Liver (tissue), 9 donors: ENCODE results near the gene NCOA6. TPM values are rescaled to one million over a fixed set of nuclear protein-coding genes. Genes with fewer than 3 reads are reported as not detected.

Source experiments
- DNase-seq: peaks from one replicate; pipeline ENCODE4 v3.0.0-alpha.2; 2017; ENCODE audit warnings: low spot score
- H3K27ac ChIP-seq, 2 donors: one replicate each; pipeline ENCODE4 v1.7.0; 2013; ENCODE audit warnings: inconsistent platforms in 2 of 2, low read length in 2 of 2, control low read depth in 1 of 2, low read depth in 1 of 2, mild to moderate bottlenecking in 1 of 2
- H3K27me3 ChIP-seq, 4 donors: one replicate each; pipeline versions ENCODE4 v1.6.1 to v1.7.0; 2013; ENCODE audit warnings: low read length in 3 of 4, inconsistent platforms in 1 of 4, mild to moderate bottlenecking in 1 of 4, moderate library complexity in 1 of 4; ENCODE audit not compliant: control insufficient read depth in 4 of 4, insufficient read depth in 4 of 4
- H3K36me3 ChIP-seq, 4 donors: one replicate each; pipeline versions ENCODE4 v1.6.1 to v1.7.0; 2013; ENCODE audit warnings: low read length in 3 of 4, mild to moderate bottlenecking in 3 of 4, low read depth in 1 of 4, moderate library complexity in 1 of 4; ENCODE audit not compliant: control insufficient read depth in 4 of 4, insufficient read depth in 3 of 4
- H3K4me1 ChIP-seq, 4 donors: one replicate each; pipeline versions ENCODE4 v1.6.1 to v1.7.0; 2013; ENCODE audit warnings: low read length in 3 of 4, mild to moderate bottlenecking in 3 of 4, moderate library complexity in 1 of 4; ENCODE audit not compliant: control insufficient read depth in 4 of 4, insufficient read depth in 4 of 4
- H3K4me3 ChIP-seq, 3 donors: one replicate each; pipeline versions ENCODE4 v1.6.1 to v1.7.0; 2013; ENCODE audit warnings: low read length in 3 of 3, control low read depth in 1 of 3, low read depth in 1 of 3, mild to moderate bottlenecking in 1 of 3
- H3K9ac ChIP-seq, 2 donors: one replicate each; pipeline ENCODE4 v1.7.0; 2013; ENCODE audit warnings: low read length in 2 of 2, mild to moderate bottlenecking in 2 of 2, moderate library complexity in 2 of 2, control low read depth in 1 of 2, low read depth in 1 of 2
- H3K9me3 ChIP-seq, 4 donors: one replicate each; pipeline versions ENCODE4 v1.6.1 to v1.7.0; 2013; ENCODE audit warnings: low read length in 3 of 4; ENCODE audit not compliant: control insufficient read depth in 4 of 4
- EGR1 ChIP-seq, 2 donors: IDR thresholded peaks; 2 replicates each; pipeline ENCODE4 v1.6.1; 2016 to 2018; ENCODE audit warnings: antibody characterized with exemption in 2 of 2, low read depth in 2 of 2
- FOXA1 ChIP-seq: IDR thresholded peaks from 2 replicates; pipeline ENCODE4 v1.6.1; 2016; ENCODE audit warnings: antibody characterized with exemption
- FOXA2 ChIP-seq: IDR thresholded peaks from 2 replicates; pipeline ENCODE4 v1.6.1; 2016; ENCODE audit warnings: antibody characterized with exemption
- GABPA ChIP-seq, 2 donors: IDR thresholded peaks in 1 of 2; conservative IDR thresholded peaks in 1 of 2; 2 replicates each; pipeline ENCODE4 v1.6.1; 2016; ENCODE audit warnings: antibody characterized with exemption in 2 of 2, mild to moderate bottlenecking in 1 of 2, moderate library complexity in 1 of 2
- HNF4A ChIP-seq, 2 donors: conservative IDR thresholded peaks; 2 replicates each; pipeline ENCODE4 v1.6.1; 2016; ENCODE audit warnings: antibody characterized with exemption in 2 of 2, mild to moderate bottlenecking in 2 of 2
- HNF4G ChIP-seq: IDR thresholded peaks from 2 replicates; pipeline ENCODE4 v1.6.1; 2016; ENCODE audit warnings: antibody characterized with exemption
- JUND ChIP-seq, 2 donors: IDR thresholded peaks; 2 replicates each; pipeline ENCODE4 v1.6.1; 2016; ENCODE audit warnings: antibody characterized with exemption in 2 of 2
- NR2F2 ChIP-seq: IDR thresholded peaks from 2 replicates; pipeline ENCODE4 v1.6.1; 2016; ENCODE audit warnings: antibody characterized with exemption
- RAD21 ChIP-seq, 2 donors: IDR thresholded peaks; 2 replicates each; pipeline ENCODE4 v1.6.1; 2016; ENCODE audit warnings: antibody characterized with exemption in 2 of 2, mild to moderate bottlenecking in 2 of 2
- RXRA ChIP-seq, 2 donors: IDR thresholded peaks; 2 replicates each; pipeline ENCODE4 v1.6.1; 2017 to 2018; ENCODE audit warnings: antibody characterized with exemption in 2 of 2, mild to moderate bottlenecking in 1 of 2
- SP1 ChIP-seq: IDR thresholded peaks from 2 replicates; pipeline ENCODE4 v1.6.1; 2018; ENCODE audit warnings: antibody characterized with exemption, mild to moderate bottlenecking
- TAF1 ChIP-seq: conservative IDR thresholded peaks from 2 replicates; pipeline ENCODE4 v1.6.1; 2016; ENCODE audit warnings: antibody characterized with exemption, mild to moderate bottlenecking
- YY1 ChIP-seq: IDR thresholded peaks from 2 replicates; pipeline ENCODE4 v1.6.1; 2016; ENCODE audit warnings: antibody characterized with exemption, mild to moderate bottlenecking
- WGBS: extraction: QIAGEN DNeasy Blood & Tissue Kit; methylation state at CpG from one replicate; pipeline ENCODE4 v1.1.7; 2013; 5-methylcytosine and 5-hydroxymethylcytosine counted together
- polyA plus RNA-seq, 2 donors: library from polyadenylated mRNA; stranded (reverse) in 1 of 2; unstranded in 1 of 2; fragments of 200-250 nt in 1 of 2; fragments of >200 nt in 1 of 2; fragmentation: Nextera tagmentation in 1 of 2; extraction: Ambion mirVana in 1 of 2; gene quantifications; one replicate each; pipeline versions ENCODE4 v1.2.1 to v1.2.3, GENCODE V29; 2013 to 2015
- total RNA-seq, 2 donors: library from RNA; depleted of rRNA; stranded (reverse); fragments of >200 nt; gene quantifications; one replicate each; pipeline ENCODE4 v1.2.3, GENCODE V29; 2014
- TF ChIP-seq, protein P1 (sequence below): IDR thresholded peaks from 2 replicates; pipeline ENCODE4 v1.6.1; 2016; ENCODE audit warnings: antibody characterized with exemption
- TF ChIP-seq, protein P2 (sequence below): IDR thresholded peaks from 2 replicates; pipeline ENCODE4 v1.6.1; 2016; ENCODE audit warnings: antibody characterized with exemption
- TF ChIP-seq, protein P3 (sequence below): fragments of 150-350 bp; IDR thresholded peaks from 2 replicates; pipeline ENCODE4 v1.5.1; 2017; ENCODE audit warnings: improper control_type of control experiment, low read depth, low read length; ENCODE audit not compliant: missing input control
- TF ChIP-seq, protein P4 (sequence below): IDR thresholded peaks from 2 replicates; pipeline ENCODE4 v1.6.1; 2016; ENCODE audit warnings: antibody characterized with exemption
- TF ChIP-seq, protein P5 (sequence below): IDR thresholded peaks from 2 replicates; pipeline ENCODE4 v1.6.1; 2016; ENCODE audit warnings: antibody characterized with exemption, mild to moderate bottlenecking
- donor health status: healthy.
- donor health status: healthy.
- donor health status: healthy.
- donor health status: healthy.
- donor health status: healthy.

NCOA6 gene
- total and polyA plus RNA-seq, 4 donors, result 5.4 to 13.1 (median 6.2) TPM

DNA sequence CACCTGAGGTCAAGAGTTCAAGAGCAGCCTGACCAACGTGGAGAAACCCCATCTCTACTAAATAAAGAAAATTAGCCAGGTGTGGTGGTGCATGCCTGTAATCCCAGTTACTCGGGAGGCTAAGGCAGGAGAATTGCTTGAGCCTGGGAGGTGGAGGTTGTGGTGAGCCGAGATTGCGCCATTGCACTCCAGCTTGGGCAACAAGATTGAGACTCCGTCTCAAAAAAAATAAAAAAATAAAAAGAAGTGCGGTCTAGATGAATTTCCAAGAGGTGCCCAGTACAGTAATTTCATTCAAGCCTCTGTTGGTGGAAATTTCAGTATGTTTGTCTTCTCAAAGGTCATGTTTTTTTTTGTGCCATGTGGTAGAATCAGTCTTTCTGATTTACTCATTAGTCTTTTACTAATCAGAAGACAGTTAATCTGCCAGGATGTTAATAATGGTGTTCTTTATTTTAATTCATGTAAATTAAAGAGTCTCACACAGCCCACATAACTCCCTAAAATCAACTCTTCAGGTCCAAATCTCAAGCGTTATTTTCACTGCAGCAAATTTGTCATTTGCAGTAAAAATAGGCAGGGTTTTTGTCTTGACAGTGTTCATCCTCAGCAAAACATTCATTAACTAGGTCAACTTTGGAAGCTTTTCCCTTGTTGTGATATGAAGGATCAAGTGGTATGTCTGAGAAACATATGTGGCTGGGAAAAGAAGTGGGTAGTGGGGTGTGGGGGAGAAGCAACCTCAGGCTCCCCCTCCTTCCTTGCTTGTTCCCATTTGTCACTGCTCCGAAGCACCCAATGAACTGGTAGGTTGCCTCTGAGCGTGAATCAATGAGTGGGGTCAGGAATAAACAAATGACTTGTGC is 108.0 kb downstream of the NCOA6 start:
- no peak overlapping the region for H3K9ac ChIP-seq
- H3K27ac ChIP-seq, result peak overlapping the region; percentile 60 to 62
- no peaks in the 10 kb centered on the region for H3K9me3 ChIP-seq
- WGBS, result 39% methylated on average over 9 of the region's 9 CpGs
- peaks cover 0 to 21% (median 14%) of the 10 kb centered on the region in 4 donors for H3K4me1 ChIP-seq
- no peak for DNase-seq
- H3K4me3 ChIP-seq, result no peak overlapping the region
- H3K36me3 ChIP-seq, result peaks cover 0 to 15% (median 3%) of the 10 kb centered on the region in 4 donors
- TF ChIP-seq HNF4A (conservative IDR thresholded peaks at IDR 0.05) (peak; percentile 69 to 75), SP1 (peak; percentile 58), JUND (IDR thresholded peaks at IDR 0.05) (no peak), RXRA (IDR thresholded peaks at IDR 0.05) (peak in 1 of 2 donors; percentile 29), HNF4G (peak; percentile 56), FOXA2 (no peak), GABPA (IDR thresholded peaks at IDR 0.05 in 1 of 2, conservative IDR thresholded peaks at IDR 0.05 in 1 of 2) (no peak), TAF1 (no peak), RAD21 (IDR thresholded peaks at IDR 0.05) (no peak), YY1 (no peak), NR2F2 (no peak), FOXA1 (no peak), EGR1 (IDR thresholded peaks at IDR 0.05; ENCODE audit: low read depth in 2 of 2) (no peak)
- TF ChIP-seq, protein P1, sequence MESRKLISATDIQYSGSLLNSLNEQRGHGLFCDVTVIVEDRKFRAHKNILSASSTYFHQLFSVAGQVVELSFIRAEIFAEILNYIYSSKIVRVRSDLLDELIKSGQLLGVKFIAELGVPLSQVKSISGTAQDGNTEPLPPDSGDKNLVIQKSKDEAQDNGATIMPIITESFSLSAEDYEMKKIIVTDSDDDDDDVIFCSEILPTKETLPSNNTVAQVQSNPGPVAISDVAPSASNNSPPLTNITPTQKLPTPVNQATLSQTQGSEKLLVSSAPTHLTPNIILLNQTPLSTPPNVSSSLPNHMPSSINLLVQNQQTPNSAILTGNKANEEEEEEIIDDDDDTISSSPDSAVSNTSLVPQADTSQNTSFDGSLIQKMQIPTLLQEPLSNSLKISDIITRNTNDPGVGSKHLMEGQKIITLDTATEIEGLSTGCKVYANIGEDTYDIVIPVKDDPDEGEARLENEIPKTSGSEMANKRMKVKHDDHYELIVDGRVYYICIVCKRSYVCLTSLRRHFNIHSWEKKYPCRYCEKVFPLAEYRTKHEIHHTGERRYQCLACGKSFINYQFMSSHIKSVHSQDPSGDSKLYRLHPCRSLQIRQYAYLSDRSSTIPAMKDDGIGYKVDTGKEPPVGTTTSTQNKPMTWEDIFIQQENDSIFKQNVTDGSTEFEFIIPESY, result no peak
- TF ChIP-seq, protein P2, sequence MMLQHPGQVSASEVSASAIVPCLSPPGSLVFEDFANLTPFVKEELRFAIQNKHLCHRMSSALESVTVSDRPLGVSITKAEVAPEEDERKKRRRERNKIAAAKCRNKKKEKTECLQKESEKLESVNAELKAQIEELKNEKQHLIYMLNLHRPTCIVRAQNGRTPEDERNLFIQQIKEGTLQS, result no peak
- TF ChIP-seq, protein P3, sequence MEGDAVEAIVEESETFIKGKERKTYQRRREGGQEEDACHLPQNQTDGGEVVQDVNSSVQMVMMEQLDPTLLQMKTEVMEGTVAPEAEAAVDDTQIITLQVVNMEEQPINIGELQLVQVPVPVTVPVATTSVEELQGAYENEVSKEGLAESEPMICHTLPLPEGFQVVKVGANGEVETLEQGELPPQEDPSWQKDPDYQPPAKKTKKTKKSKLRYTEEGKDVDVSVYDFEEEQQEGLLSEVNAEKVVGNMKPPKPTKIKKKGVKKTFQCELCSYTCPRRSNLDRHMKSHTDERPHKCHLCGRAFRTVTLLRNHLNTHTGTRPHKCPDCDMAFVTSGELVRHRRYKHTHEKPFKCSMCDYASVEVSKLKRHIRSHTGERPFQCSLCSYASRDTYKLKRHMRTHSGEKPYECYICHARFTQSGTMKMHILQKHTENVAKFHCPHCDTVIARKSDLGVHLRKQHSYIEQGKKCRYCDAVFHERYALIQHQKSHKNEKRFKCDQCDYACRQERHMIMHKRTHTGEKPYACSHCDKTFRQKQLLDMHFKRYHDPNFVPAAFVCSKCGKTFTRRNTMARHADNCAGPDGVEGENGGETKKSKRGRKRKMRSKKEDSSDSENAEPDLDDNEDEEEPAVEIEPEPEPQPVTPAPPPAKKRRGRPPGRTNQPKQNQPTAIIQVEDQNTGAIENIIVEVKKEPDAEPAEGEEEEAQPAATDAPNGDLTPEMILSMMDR, result no peak
- TF ChIP-seq, protein P4, sequence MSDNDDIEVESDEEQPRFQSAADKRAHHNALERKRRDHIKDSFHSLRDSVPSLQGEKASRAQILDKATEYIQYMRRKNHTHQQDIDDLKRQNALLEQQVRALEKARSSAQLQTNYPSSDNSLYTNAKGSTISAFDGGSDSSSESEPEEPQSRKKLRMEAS, result peak; percentile 22
- TF ChIP-seq, protein P5, sequence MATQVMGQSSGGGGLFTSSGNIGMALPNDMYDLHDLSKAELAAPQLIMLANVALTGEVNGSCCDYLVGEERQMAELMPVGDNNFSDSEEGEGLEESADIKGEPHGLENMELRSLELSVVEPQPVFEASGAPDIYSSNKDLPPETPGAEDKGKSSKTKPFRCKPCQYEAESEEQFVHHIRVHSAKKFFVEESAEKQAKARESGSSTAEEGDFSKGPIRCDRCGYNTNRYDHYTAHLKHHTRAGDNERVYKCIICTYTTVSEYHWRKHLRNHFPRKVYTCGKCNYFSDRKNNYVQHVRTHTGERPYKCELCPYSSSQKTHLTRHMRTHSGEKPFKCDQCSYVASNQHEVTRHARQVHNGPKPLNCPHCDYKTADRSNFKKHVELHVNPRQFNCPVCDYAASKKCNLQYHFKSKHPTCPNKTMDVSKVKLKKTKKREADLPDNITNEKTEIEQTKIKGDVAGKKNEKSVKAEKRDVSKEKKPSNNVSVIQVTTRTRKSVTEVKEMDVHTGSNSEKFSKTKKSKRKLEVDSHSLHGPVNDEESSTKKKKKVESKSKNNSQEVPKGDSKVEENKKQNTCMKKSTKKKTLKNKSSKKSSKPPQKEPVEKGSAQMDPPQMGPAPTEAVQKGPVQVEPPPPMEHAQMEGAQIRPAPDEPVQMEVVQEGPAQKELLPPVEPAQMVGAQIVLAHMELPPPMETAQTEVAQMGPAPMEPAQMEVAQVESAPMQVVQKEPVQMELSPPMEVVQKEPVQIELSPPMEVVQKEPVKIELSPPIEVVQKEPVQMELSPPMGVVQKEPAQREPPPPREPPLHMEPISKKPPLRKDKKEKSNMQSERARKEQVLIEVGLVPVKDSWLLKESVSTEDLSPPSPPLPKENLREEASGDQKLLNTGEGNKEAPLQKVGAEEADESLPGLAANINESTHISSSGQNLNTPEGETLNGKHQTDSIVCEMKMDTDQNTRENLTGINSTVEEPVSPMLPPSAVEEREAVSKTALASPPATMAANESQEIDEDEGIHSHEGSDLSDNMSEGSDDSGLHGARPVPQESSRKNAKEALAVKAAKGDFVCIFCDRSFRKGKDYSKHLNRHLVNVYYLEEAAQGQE, result no peak
- H3K27me3 ChIP-seq, result no peaks in the 10 kb centered on the region
